Measurements from ENCODE around the gene EDN2.

The EDN2 gene

GRCh38 chr1:41444246-41444645 is 40.2 kb downstream of the EDN2 start:
- in situ Hi-C loops (cut with MboI; ENCODE audit: low sequenced_read_pairs), result loop anchor here (25.0 kb wide), 1 partner anchor 407 kb away; no protein-coding TSS in a partner anchor

- in situ Hi-C loops (cut with MboI; ENCODE audit: low sequenced_read_pairs), result loop anchor here (25.0 kb wide), 1 partner anchor 405 kb away; no protein-coding TSS in a partner anchor
These were observed 41.7 kb downstream of the EDN2 start for GRCh38 chr1:41442697-41443251.

- in situ Hi-C loops (cut with MboI; ENCODE audit: low sequenced_read_pairs), result loop anchor here (25.0 kb wide), 1 partner anchor 403 kb away; no protein-coding TSS in a partner anchor
These were observed 44.0 kb downstream of the EDN2 start for GRCh38 chr1:41440321-41441085.

GRCh38 chr1:41439234-41439633 is 45.2 kb downstream of the EDN2 start:
- in situ Hi-C loops (cut with MboI; ENCODE audit: low sequenced_read_pairs), result loop anchor here (25.0 kb wide), 1 partner anchor 402 kb away; no protein-coding TSS in a partner anchor

- in situ Hi-C loops (cut with MboI; ENCODE audit: low sequenced_read_pairs), result loop anchor here (25.0 kb wide), 1 partner anchor 401 kb away; no protein-coding TSS in a partner anchor
These were observed 45.8 kb downstream of the EDN2 start for GRCh38 chr1:41438711-41439110.

GRCh38 chr1:41437011-41437355 is 47.5 kb downstream of the EDN2 start:
- in situ Hi-C loops (cut with MboI; ENCODE audit: low sequenced_read_pairs), result loop anchor here (25.0 kb wide), 1 partner anchor 400 kb away; no protein-coding TSS in a partner anchor

- in situ Hi-C loops (cut with MboI; ENCODE audit: low sequenced_read_pairs), result loop anchor here (25.0 kb wide), 1 partner anchor 399 kb away; no protein-coding TSS in a partner anchor
These were observed 48.0 kb downstream of the EDN2 start for GRCh38 chr1:41436281-41437010.

GRCh38 chr1:41435570-41436178 is 48.8 kb downstream of the EDN2 start:
- in situ Hi-C loops (cut with MboI; ENCODE audit: low sequenced_read_pairs), result loop anchor here (25.0 kb wide), 1 partner anchor 398 kb away; no protein-coding TSS in a partner anchor

GRCh38 chr1:41434748-41435449 is 49.6 kb downstream of the EDN2 start:
- in situ Hi-C loops (cut with MboI; ENCODE audit: low sequenced_read_pairs), result loop anchor here (5.0 to 25.0 kb wide), 2 partner anchors 168 to 398 kb away; no protein-coding TSS in a partner anchor

- in situ Hi-C loops (cut with MboI; ENCODE audit: low sequenced_read_pairs), result loop anchor here (5.0 to 25.0 kb wide), 2 partner anchors 167 to 397 kb away; no protein-coding TSS in a partner anchor
These were observed 50.2 kb downstream of the EDN2 start for GRCh38 chr1:41434306-41434705.

GRCh38 chr1:41433501-41433900 is 51.0 kb downstream of the EDN2 start:
- in situ Hi-C loops (cut with MboI; ENCODE audit: low sequenced_read_pairs), result loop anchor here (5.0 to 25.0 kb wide), 2 partner anchors 166 to 396 kb away; no protein-coding TSS in a partner anchor

GRCh38 chr1:41432481-41433280 is 51.8 kb downstream of the EDN2 start:
- in situ Hi-C loops (cut with MboI; ENCODE audit: low sequenced_read_pairs), result loop anchor here (5.0 to 25.0 kb wide), 2 partner anchors 165 to 395 kb away; no protein-coding TSS in a partner anchor

GRCh38 chr1:41431490-41432350 is 52.8 kb downstream of the EDN2 start:
- in situ Hi-C loops (cut with MboI; ENCODE audit: low sequenced_read_pairs), result loop anchor here (5.0 to 25.0 kb wide), 2 partner anchors 164 to 394 kb away; no protein-coding TSS in a partner anchor

GRCh38 chr1:41430582-41430981 is 53.9 kb downstream of the EDN2 start:
- in situ Hi-C loops (cut with MboI; ENCODE audit: low sequenced_read_pairs), result loop anchor here (5.0 to 25.0 kb wide), 2 partner anchors 163 to 393 kb away; no protein-coding TSS in a partner anchor

GRCh38 chr1:41430069-41430468 is 54.4 kb downstream of the EDN2 start:
- in situ Hi-C loops (cut with MboI; ENCODE audit: low sequenced_read_pairs), result loop anchor here (5.0 to 25.0 kb wide), 2 partner anchors 163 to 393 kb away; no protein-coding TSS in a partner anchor

GRCh38 chr1:41429641-41430035 is 54.8 kb downstream of the EDN2 start:
- in situ Hi-C loops (cut with MboI; ENCODE audit: low sequenced_read_pairs), result loop anchor here (5.0 to 25.0 kb wide), 2 partner anchors 162 to 392 kb away; no protein-coding TSS in a partner anchor

All from HL-60/S4 (cell line).